ENCODE measurements around the gene API5.
"Not testable (repeated sequence)": the region's sequence is repeated elsewhere in the genome, so short reads cannot be mapped to it uniquely, and the experiment has no call there.

Gene API5

DNA sequence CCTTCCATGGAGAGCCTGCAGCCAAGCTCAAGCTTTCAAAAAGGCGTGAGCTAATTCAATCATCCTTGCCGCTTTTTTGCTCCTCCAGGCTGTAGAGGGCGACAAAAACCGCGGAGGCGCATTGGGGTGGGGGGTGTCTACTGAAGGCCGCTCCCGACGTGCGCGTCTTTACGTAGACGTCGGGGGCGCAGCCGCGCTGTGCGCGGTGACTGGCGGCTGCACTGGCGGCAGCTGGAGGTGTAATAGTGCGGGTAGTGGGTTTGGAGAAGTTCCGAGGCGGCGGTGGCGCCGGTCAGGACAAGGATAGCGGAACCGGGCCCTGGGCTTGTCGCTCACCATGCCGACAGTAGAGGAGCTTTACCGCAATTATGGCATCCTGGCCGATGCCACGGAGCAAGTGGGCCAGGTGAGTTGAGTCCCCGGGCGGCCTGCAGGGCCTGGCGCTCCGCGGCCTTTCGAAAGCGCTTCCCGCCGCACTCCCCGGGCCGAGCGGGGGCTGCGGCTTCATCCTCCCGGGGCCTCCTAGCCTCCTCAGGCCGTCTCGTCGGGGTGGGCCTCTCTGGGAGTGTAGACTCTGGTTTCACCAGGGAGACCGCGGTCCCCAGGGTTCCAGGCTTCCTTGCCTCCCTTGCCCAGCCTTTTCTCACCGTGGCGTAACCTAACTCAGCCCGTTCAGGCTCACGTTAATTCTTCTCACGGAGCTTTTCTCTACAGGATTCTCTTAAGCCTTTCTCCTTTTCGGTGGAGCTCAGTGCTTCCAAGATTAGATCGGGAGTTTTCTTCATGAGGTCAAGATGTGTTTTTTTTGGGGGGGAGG, at the start of gene API5:
API5 (plus strand) TSS at position 206 of the 817 bp plus-strand sequence; CDS start at position 338, 132 bp downstream.
- peak; percentile 94 for DNase-seq (ENCODE audit: low spot score)

DNA sequence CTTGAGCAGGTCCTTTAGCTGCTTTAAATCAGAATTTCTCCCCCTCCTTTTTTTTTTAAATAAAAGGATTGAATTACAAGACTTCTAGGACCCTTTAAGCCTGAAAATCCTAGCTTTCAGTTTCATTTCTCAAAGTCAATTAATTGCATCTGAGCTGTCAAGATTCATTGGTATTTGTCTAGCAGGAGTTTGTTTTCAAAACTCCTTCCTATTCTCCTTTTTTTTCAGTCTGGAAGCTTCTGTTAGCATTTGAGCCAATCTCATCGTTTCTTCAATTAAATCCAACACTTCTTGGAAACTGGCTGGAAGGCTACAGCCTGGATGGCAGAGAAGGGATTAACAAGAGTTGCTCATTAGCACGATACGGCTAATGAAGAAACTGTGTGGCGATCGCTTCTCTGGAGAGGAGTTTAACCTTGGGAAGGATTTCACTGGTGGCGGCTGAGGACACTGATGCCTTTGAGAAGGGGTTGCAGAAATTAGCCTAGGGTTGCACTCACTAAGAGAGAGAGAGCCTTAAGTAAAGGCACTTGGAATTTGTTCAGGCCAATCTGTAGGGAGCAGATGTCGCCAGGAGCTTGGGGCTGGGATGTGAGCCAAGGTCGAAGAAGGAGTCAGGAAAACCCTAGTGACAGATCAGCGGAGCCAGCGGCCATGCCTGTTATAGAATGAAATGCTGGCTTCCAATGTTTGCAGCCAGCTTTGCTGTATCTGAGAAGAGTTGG, 43.8 kb upstream of the API5 start:
- peak; percentile 51 for DNase-seq (ENCODE audit: low spot score)

- peak; percentile 8 for DNase-seq (ENCODE audit: low spot score)
Measured at GRCh38 chr11:43268786-43269185, 43.0 kb upstream of the API5 start.

DNA sequence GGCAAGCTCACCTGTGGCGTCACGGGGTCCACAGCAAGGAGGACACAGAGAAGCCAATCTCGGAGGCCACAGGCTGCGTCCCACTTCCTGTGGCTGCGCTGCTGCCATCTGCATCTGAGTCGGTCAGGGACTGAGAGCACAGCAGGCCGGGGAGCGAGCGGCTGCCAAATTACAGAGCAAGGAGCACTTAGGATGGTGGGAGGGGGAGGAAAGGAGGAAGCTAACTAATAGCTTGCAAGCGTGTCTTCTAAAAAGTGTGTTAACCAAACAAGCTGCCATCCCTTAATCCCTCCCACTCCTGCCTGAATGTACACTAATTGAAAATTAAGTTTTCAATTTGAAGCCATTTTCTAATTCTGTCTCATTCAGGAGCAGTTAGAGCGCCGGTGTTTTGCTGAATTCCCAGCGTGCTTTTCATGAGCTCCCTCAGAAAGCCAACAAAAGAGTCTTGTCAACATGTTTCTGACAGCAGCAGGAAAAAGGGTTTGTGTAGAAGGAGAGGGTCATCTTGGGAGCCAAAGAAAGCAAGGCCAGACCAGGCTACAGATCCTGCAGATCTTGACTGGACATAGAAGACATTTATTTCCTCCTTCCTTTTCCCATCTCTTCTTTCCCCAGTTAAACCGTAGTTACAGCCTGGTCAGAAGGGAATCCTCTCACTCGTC, 42.4 kb upstream of the API5 start:
- peak; percentile 61 for DNase-seq (ENCODE audit: low spot score)

GRCh38 chr11:43270468-43270867, 41.3 kb upstream of the API5 start:
- no peak for DNase-seq (ENCODE audit: low spot score)

- peak; percentile 19 for DNase-seq (ENCODE audit: low spot score)
Measured at GRCh38 chr11:43278193-43278956, 33.4 kb upstream of the API5 start.

DNA sequence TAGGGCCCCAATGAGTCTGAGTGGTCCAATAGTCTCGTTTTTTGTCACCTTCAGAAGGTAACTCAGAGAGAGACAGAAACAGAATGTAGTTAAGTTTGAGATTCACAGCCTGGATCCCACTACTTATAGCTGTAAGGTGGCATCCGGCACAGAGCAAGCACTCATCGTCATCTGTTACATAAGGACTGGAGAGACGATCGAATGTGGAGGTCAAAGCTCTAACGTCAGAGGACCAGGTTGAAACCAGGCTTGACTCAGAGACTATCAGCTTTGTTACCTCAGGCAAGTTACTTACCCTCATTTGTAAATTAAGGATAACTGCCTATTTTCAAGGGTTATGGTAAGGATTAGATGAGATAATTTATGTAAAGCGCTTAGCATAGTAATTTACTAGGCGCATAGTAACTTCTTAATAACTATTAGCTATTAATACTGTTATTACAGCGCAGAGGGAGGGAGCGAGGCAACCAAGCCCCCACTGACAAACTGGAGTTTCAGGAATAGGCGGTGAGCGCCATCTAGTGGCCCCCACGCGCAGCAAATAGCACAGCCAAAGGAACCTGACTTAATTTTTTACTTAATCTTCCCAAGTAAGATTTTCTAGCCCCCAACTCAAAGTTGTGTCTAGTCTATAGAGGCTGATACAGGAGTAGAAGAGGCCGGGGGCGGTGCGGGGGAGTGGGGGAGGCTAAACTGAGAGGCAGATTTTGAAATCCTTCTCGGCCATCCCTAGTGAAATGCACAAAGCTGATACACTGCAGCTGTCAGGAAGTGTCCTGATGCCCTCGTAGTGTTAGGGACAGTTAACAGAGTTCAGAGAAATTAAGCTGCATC, 29.0 kb upstream of the API5 start:
- DNase-seq (ENCODE audit: low spot score), result peak; percentile 71

- no peak for DNase-seq (ENCODE audit: low spot score)
Measured at GRCh38 chr11:43285826-43286225, 26.0 kb upstream of the API5 start.

DNA sequence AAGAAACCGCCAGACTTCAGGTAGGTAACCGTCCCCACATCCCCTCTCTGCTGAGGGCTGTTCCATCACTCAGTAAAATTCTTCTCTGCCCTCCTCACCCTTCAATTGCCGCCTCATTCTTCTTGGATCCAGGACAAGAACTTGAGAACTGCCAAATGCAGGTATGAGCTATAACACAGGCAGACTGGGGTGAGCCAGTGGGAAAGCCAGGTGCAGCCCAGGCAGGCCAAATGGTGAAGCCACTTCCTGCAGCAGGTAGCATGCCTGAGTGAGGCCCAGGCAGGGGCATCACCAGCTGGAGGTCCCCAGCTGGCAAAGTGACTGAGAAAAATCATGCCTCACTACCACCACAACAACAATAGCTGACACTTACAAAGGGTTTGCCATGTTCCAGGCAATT, 22.4 kb upstream of the API5 start:
- no peak for DNase-seq (ENCODE audit: low spot score)

GRCh38 chr11:43298397-43298796, 13.4 kb upstream of the API5 start:
- no peak for DNase-seq (ENCODE audit: low spot score)

DNA sequence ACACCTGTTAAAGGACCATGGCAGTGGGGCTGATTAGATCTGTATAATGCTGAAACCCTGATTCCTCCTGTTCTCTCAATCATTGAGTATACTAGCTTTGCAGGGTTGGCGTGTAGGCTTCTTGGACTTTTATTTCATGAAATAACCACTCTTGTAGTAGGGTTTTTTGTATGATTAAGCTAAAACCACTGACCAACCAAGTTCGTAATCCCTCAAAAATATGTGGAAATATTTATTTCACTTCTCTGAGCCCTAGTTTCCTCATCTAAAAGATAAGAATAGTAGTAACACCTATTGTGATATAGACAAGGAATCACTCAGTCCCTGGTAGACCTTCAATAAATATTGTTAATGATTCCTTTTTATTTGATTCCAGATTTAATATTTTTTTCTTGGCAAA, 4.2 kb downstream of the API5 start:
- DNase-seq (ENCODE audit: low spot score), result no peak

DNA sequence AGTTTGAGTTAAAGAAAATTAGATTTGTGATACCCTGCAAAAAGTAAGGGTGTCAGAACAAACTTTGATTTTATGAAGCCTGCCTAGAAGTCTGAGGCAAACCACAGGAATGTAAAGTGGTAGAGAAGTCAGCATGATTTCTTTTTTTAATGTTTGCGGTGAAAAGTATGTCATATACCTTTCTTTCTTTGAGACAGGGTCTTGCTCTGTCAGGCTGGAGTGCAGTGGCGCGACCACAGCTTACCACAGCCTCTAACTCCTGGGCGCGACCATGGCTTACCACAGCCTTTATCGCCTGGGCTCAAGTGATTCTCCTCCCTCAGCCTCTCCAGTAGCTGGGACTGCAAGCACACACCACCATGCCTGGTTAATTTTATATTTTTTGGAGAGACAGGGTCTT, 4.7 kb downstream of the API5 start:
- no peak for DNase-seq (ENCODE audit: low spot score)

GRCh38 chr11:43327987-43328386, 16.2 kb downstream of the API5 start:
- no peak for DNase-seq (ENCODE audit: low spot score)

- no peak for DNase-seq (ENCODE audit: low spot score)
Measured at GRCh38 chr11:43328482-43328881, 16.7 kb downstream of the API5 start.

DNA sequence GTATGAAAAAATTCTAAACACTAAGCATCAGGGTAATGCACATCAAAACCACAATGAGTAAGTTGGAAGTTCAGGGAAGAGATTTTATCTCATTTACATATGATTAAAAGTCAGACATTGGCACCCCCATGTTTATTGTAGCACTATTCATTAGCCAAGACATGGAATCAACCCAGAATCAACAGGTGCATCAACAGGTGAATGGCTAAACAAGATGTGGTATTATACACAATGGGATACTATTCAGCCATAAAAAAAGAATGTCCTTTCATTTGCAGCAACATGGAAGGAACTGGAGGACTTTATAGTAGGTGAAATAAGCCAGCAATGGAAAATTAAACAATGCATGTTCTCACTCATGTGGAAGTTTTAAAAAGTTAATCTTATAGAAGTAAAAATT, 29.4 kb downstream of the API5 start:
- no peak for DNase-seq (ENCODE audit: low spot score)

DNA sequence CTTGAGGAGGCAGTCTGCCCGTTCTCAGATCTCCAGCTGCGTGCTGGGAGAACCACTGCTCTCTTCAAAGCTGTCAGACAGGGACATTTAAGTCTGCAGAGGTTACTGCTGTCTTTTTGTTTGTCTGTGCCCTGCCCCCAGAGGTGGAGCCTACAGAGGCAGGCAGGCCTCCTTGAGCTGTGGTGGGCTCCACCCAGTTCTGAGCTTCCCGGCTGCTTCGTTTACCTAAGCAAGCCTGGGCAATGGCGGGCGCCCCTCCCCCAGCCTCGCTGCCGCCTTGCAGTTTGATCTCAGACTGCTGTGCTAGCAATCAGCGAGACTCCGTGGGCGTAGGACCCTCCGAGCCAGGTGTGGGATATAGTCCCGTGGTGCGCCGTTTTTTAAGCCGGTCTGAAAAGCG, 39.6 kb downstream of the API5 start:
- not testable (repeated sequence) for DNase-seq (ENCODE audit: low spot score)

- no peak for DNase-seq (ENCODE audit: low spot score)
Measured at GRCh38 chr11:43354311-43354710, 42.5 kb downstream of the API5 start.

DNA sequence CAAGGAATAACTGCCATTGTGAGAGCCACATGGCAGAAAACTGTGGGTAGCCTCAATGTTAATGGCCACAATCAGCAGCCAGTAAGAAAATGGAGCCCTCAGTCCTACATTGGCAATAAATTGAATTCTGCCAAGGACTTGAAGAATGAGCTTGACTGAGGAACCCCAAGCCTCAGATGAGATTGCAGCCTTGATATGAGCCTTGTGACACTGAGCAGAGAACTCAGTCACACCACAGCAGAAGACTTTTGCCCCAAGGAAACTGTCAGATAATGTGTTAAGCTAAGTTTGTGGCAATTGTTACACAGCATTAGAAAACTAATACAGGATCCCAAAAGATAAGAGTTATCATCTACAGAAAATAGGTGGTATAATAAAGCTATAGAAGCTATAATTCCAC, 44.5 kb downstream of the API5 start:
- no peak for DNase-seq (ENCODE audit: low spot score)

GRCh38 chr11:43358279-43358800, 46.5 kb downstream of the API5 start:
- peak; percentile 23 for DNase-seq (ENCODE audit: low spot score)

DNA sequence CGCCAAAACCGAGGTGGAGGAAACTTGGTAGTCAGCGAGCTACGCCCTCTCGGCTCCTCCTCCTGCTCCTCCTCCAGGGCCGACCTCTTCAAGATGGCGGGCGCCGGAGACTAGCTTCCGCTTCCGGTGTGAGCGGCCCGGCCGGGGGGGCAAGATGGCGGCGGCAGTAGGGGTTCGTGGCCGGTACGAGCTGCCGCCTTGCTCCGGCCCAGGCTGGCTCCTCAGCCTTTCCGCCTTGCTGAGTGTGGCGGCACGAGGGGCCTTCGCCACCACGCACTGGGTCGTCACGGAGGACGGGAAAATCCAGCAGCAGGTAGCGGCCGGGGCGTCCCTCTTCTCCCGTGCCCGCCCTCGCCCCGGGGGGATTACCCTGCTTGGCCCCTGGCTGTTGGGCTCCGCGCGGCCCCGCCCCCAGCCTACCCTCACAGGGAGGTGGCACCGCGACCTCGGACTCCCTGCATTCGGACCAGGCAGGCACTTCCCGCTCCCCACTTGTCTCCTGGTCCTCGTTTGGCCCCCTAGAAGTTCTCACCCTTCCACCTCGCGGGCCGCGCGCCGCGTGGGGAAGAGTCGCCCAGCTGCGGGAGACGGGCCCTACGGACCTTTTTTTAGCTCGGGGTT, 47.1 kb downstream of the API5 start, which contains the start of gene TTC17:
TTC17 (plus strand) TSS at position 120 of the 621 bp plus-strand sequence; CDS start at position 155, 35 bp downstream.
- peak; percentile 94 for DNase-seq (ENCODE audit: low spot score)

Measured in Ammon's horn (tissue), 1 donor.